ENCODE data around the gene ERAL1.

- TF ChIP-seq, protein P1, sequence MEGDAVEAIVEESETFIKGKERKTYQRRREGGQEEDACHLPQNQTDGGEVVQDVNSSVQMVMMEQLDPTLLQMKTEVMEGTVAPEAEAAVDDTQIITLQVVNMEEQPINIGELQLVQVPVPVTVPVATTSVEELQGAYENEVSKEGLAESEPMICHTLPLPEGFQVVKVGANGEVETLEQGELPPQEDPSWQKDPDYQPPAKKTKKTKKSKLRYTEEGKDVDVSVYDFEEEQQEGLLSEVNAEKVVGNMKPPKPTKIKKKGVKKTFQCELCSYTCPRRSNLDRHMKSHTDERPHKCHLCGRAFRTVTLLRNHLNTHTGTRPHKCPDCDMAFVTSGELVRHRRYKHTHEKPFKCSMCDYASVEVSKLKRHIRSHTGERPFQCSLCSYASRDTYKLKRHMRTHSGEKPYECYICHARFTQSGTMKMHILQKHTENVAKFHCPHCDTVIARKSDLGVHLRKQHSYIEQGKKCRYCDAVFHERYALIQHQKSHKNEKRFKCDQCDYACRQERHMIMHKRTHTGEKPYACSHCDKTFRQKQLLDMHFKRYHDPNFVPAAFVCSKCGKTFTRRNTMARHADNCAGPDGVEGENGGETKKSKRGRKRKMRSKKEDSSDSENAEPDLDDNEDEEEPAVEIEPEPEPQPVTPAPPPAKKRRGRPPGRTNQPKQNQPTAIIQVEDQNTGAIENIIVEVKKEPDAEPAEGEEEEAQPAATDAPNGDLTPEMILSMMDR (IDR thresholded peaks at IDR 0.05; ENCODE audit: insufficient read depth, low read length), result no peak
- TF ChIP-seq POLR2AphosphoS5 (IDR thresholded peaks at IDR 0.05; ENCODE audit: low read depth), result no peak
- TF ChIP-seq, protein P2, sequence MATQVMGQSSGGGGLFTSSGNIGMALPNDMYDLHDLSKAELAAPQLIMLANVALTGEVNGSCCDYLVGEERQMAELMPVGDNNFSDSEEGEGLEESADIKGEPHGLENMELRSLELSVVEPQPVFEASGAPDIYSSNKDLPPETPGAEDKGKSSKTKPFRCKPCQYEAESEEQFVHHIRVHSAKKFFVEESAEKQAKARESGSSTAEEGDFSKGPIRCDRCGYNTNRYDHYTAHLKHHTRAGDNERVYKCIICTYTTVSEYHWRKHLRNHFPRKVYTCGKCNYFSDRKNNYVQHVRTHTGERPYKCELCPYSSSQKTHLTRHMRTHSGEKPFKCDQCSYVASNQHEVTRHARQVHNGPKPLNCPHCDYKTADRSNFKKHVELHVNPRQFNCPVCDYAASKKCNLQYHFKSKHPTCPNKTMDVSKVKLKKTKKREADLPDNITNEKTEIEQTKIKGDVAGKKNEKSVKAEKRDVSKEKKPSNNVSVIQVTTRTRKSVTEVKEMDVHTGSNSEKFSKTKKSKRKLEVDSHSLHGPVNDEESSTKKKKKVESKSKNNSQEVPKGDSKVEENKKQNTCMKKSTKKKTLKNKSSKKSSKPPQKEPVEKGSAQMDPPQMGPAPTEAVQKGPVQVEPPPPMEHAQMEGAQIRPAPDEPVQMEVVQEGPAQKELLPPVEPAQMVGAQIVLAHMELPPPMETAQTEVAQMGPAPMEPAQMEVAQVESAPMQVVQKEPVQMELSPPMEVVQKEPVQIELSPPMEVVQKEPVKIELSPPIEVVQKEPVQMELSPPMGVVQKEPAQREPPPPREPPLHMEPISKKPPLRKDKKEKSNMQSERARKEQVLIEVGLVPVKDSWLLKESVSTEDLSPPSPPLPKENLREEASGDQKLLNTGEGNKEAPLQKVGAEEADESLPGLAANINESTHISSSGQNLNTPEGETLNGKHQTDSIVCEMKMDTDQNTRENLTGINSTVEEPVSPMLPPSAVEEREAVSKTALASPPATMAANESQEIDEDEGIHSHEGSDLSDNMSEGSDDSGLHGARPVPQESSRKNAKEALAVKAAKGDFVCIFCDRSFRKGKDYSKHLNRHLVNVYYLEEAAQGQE (IDR thresholded peaks at IDR 0.05; ENCODE audit: insufficient replicate concordance, low read depth), result no peak
- no peak for TF ChIP-seq SPI1 (IDR thresholded peaks at IDR 0.05; ENCODE audit: borderline replicate concordance, low read depth)
- TF ChIP-seq GABPA (IDR thresholded peaks at IDR 0.05; ENCODE audit: low read depth), result no peak
Measured at GRCh38 chr17:28819582-28819981, 35.2 kb upstream of the ERAL1 start.
